Omental fat pad (tissue), 4 donors: ENCODE data around the gene OR2T1. TPM values are rescaled to one million over a fixed set of nuclear protein-coding genes. Genes with fewer than 3 reads are reported as not detected.
"Not testable (repeated sequence)": the region's sequence is repeated elsewhere in the genome, so short reads cannot be mapped to it uniquely, and the experiment has no call there.

ENCODE experiments used
- ATAC-seq: fragments of 150-250 bp; one replicate; pipeline ENCODE4 v1.9.1; 2016; ENCODE audit warnings: mild to moderate bottlenecking, moderate library complexity; ENCODE audit not compliant: low FRiP score
- DNase-seq: peaks from one replicate; pipeline ENCODE4 v3.0.0-alpha.2; 2019; ENCODE audit warnings: low spot score
- CTCF ChIP-seq, 3 donors: fragments of 450-650 bp; IDR thresholded peaks; one replicate each; pipeline ENCODE4 v1.5.1; 2016 to 2017; ENCODE audit warnings: antibody characterized with exemption in 3 of 3, mild to moderate bottlenecking in 3 of 3, moderate library complexity in 2 of 3
- total RNA-seq, 4 donors: library from RNA; depleted of rRNA; stranded (reverse); fragments of >200 nt; gene quantifications; one replicate each; pipeline ENCODE4 v1.1.0, GENCODE V29; 2016

Gene OR2T1
- total RNA-seq, 4 donors from 2014 or later, result not detected

- ATAC-seq (no peak), DNase-seq (no peak)
- TF ChIP-seq CTCF (IDR thresholded peaks at IDR 0.05), result no peak
These were observed 15.0 kb downstream of the OR2T1 start for GRCh38 chr1:248417854-248418253.

GRCh38 chr1:248421384-248421783 lies 18.5 kb downstream of the OR2T1 start:
- no peak for TF ChIP-seq CTCF (IDR thresholded peaks at IDR 0.05)
- DNase-seq (no peak), ATAC-seq (no peak)

GRCh38 chr1:248427526-248428191 lies 24.8 kb downstream of the OR2T1 start:
- not testable (repeated sequence) for ATAC-seq, DNase-seq

- not testable (repeated sequence) for ATAC-seq, DNase-seq
These were observed 25.3 kb downstream of the OR2T1 start for GRCh38 chr1:248428192-248428533.

GRCh38 chr1:248431683-248432082 lies 28.8 kb downstream of the OR2T1 start:
- not testable (repeated sequence) for DNase-seq, ATAC-seq

GRCh38 chr1:248432201-248432600 lies 29.4 kb downstream of the OR2T1 start:
- not testable (repeated sequence) for DNase-seq, ATAC-seq

- ATAC-seq, DNase-seq: not testable (repeated sequence)
These were observed 31.1 kb downstream of the OR2T1 start for GRCh38 chr1:248433811-248434415.

- not testable (repeated sequence) for DNase-seq, ATAC-seq
These were observed 32.1 kb downstream of the OR2T1 start for GRCh38 chr1:248434913-248435312.

- not testable (repeated sequence) for ATAC-seq, DNase-seq
These were observed 33.5 kb downstream of the OR2T1 start for GRCh38 chr1:248436303-248436702.

GRCh38 chr1:248438668-248439067 lies 35.8 kb downstream of the OR2T1 start:
- DNase-seq, ATAC-seq: not testable (repeated sequence)

- DNase-seq, ATAC-seq: not testable (repeated sequence)
These were observed 36.4 kb downstream of the OR2T1 start for GRCh38 chr1:248439283-248439682.

- not testable (repeated sequence) for ATAC-seq, DNase-seq
These were observed 39.8 kb downstream of the OR2T1 start for GRCh38 chr1:248442500-248443277.

GRCh38 chr1:248444603-248445002 lies 41.8 kb downstream of the OR2T1 start:
- ATAC-seq, DNase-seq: not testable (repeated sequence)

GRCh38 chr1:248445399-248445798 lies 42.6 kb downstream of the OR2T1 start, which contains the start of gene OR2T2:
TSS of gene OR2T2 (plus strand) at chr1:248445637. CDS start at chr1:248452798, 7,161 bp downstream.
- ATAC-seq, DNase-seq: not testable (repeated sequence)

- DNase-seq, ATAC-seq: not testable (repeated sequence)
These were observed 45.7 kb downstream of the OR2T1 start for GRCh38 chr1:248448409-248449074.

GRCh38 chr1:248449821-248450465 lies 47.1 kb downstream of the OR2T1 start:
- DNase-seq, ATAC-seq: not testable (repeated sequence)
